ENCODE data around the gene ACIN1. TPM values are rescaled to one million over a fixed set of nuclear protein-coding genes. Genes with fewer than 3 reads are reported as not detected.

Gene ACIN1
- total and polyA plus RNA-seq, 2 of the 8 experiments (the other 6 are each of a cell fraction or from before 2014, with no cell fraction given), result 132 to 233 TPM

- no peak for FAIRE-seq
- Histone ChIP-seq H3K27ac (ENCODE audit: low read depth, low read length) (no peak overlapping the region), H3K56ac (replicated peaks; ENCODE audit: insufficient read length, low read depth, low read length) (no peak overlapping the region), H3K23ac (ENCODE audit: insufficient read length) (no peak overlapping the region), H3K4ac (replicated peaks; ENCODE audit: insufficient read length, low read depth, low read length) (no peak overlapping the region), H3K14ac (ENCODE audit: insufficient read length) (no peak overlapping the region), H3K79me2 (ENCODE audit: control insufficient read depth in 1 of 2, insufficient read depth in 2 of 2, low read length in 2 of 2) (no peaks in the 10 kb centered on the region), H3K9ac (replicated peaks in 1 of 4; ENCODE audit: extremely low read depth in 1 of 4, low read depth in 3 of 4, low read length in 3 of 4) (no peak overlapping the region), H3K4me2 (ENCODE audit: insufficient read depth in 1 of 2, low read depth in 2 of 2, low read length in 2 of 2) (no peak overlapping the region), H3K79me1 (ENCODE audit: low read depth, low read length) (no peaks in the 10 kb centered on the region), H3K4me3 (ENCODE audit: extremely low read depth in 1 of 4, insufficient read depth in 2 of 4, low read depth in 3 of 4, low read length in 4 of 4) (no peak overlapping the region), H2BK12ac (ENCODE audit: low read depth, low read length) (no peak overlapping the region), H3K36me3 (ENCODE audit: control insufficient read depth in 2 of 4, insufficient read depth in 4 of 4, low read length in 3 of 4) (peaks cover 9 to 42% (median 28%) of the 10 kb centered on the region in 4 experiments), H4K91ac (replicated peaks; ENCODE audit: insufficient read length, low read length) (no peak overlapping the region), H4K5ac (ENCODE audit: insufficient read length, low read depth, low read length) (no peak overlapping the region), H2BK5ac (ENCODE audit: low read depth, low read length) (no peak overlapping the region), H3K18ac (ENCODE audit: extremely low read depth, low read length) (no peak overlapping the region), H2AFZ (ENCODE audit: low read length) (no peak overlapping the region), H2AK5ac (ENCODE audit: low read depth, low read length) (no peak overlapping the region), H4K20me1 (replicated peaks in 1 of 2; ENCODE audit: control insufficient read depth in 1 of 2, insufficient read depth in 2 of 2, low read length in 2 of 2) (peaks cover 2 to 4% of the 10 kb centered on the region in 2 experiments), H3K23me2 (ENCODE audit: low read depth, low read length) (no peaks in the 10 kb centered on the region), H3K27me3 (replicated peaks in 1 of 4; ENCODE audit: control insufficient read depth in 3 of 4, extremely low read depth in 1 of 4, insufficient read depth in 3 of 4, low read length in 3 of 4) (no peaks in the 10 kb centered on the region), H2BK15ac (ENCODE audit: low read length) (no peak overlapping the region), H3K9me3 (ENCODE audit: insufficient read depth in 2 of 2, low read depth in 1 of 2, low read length in 1 of 2) (no peaks in the 10 kb centered on the region), H2BK120ac (replicated peaks; ENCODE audit: low read depth, low read length) (no peak overlapping the region), H4K8ac (ENCODE audit: extremely low read depth, insufficient read depth, low read length) (no peak overlapping the region), H2BK20ac (ENCODE audit: low read length) (no peak overlapping the region), H3K4me1 (replicated peaks in 1 of 4; ENCODE audit: control insufficient read depth in 3 of 4, insufficient read depth in 4 of 4, low read length in 3 of 4) (no peaks in the 10 kb centered on the region)
- 96% methylated on average over 8 of the region's 8 CpGs; no CpG with 5 or more reads in 1 of the 2 experiments for WGBS, 2 experiments (ENCODE audit: extremely low coverage in 1 of 2, insufficient coverage in 1 of 2, insufficient read length in 1 of 2, insufficient replicate concordance in 2 of 2, low coverage in 1 of 2, low lambda C conversion rate in 2 of 2, missing lambda C conversion rate in 1 of 2)
- no peak for DNase-seq (ENCODE audit: low read depth in 1 of 2, low spot score in 2 of 2)
- POLR2A ChIA-PET (ENCODE audit: partially characterized antibody), result no interaction called here
- CTCF ChIA-PET (ENCODE audit: partially characterized antibody), result interaction anchor here (1.4 to 1.9 kb wide), 2 partner anchors 12 to 56 kb away, joined by 3 to 7 read pairs; no protein-coding TSS in a partner anchor
- no peak for TF ChIP-seq POLR2AphosphoS5 (IDR thresholded peaks at IDR 0.05; ENCODE audit: low read depth, low read length)
- TF ChIP-seq USF2 (IDR thresholded peaks at IDR 0.05; ENCODE audit: low read length), result no peak
- TF ChIP-seq RBBP5 (IDR thresholded peaks at IDR 0.05; ENCODE audit: borderline replicate concordance, low read depth, low read length), result no peak
- no peak for TF ChIP-seq BRCA1 (IDR thresholded peaks at IDR 0.05; ENCODE audit: low read depth, low read length)
- no peak for TF ChIP-seq TAF1 (IDR thresholded peaks at IDR 0.05; ENCODE audit: low read depth, low read length)
- no peak for TF ChIP-seq HDAC6 (IDR thresholded peaks at IDR 0.05; ENCODE audit: low read depth, low read length)
- no peak for TF ChIP-seq JUN (IDR thresholded peaks at IDR 0.05; ENCODE audit: low read depth, low read length)
- no peak for TF ChIP-seq ATF2 (IDR thresholded peaks at IDR 0.05; ENCODE audit: low read length)
- no peak for TF ChIP-seq RNF2 (IDR thresholded peaks at IDR 0.05; ENCODE audit: borderline replicate concordance, low read depth, low read length, missing control alignments, poor library complexity, severe bottlenecking)
- TF ChIP-seq GTF2F1 (IDR thresholded peaks at IDR 0.05; ENCODE audit: borderline replicate concordance, low read depth, low read length), result no peak
- TF ChIP-seq CTBP2 (IDR thresholded peaks at IDR 0.05; ENCODE audit: borderline replicate concordance, insufficient read depth, insufficient read length, low read length), result no peak
These were observed 38.0 kb upstream of the ACIN1 start for GRCh38 chr14:23132970-23133369.
